ENCODE data around the gene POLDIP3.

Gene POLDIP3

GRCh38 chr22:42630901-42631602 is 16.4 kb upstream of the POLDIP3 start:
- TF ChIP-seq CTCF (IDR thresholded peaks at IDR 0.05; ENCODE audit: low read length, missing control alignments): no peak
- no peak overlapping the region for H3K4me3 ChIP-seq (replicated peaks; ENCODE audit: low read depth, low read length)
- DNase-seq (ENCODE audit: low read depth): no peak

- TF ChIP-seq CTCF (IDR thresholded peaks at IDR 0.05; ENCODE audit: low read length, missing control alignments): no peak
- no peak for DNase-seq (ENCODE audit: low read depth)
- H3K4me3 ChIP-seq (replicated peaks; ENCODE audit: low read depth, low read length): no peak overlapping the region
Observed at GRCh38 chr22:42630211-42630610, 15.5 kb upstream of the POLDIP3 start.

- no peak overlapping the region for H3K4me3 ChIP-seq (replicated peaks; ENCODE audit: low read depth, low read length)
- no peak for DNase-seq (ENCODE audit: low read depth)
- TF ChIP-seq CTCF (IDR thresholded peaks at IDR 0.05; ENCODE audit: low read length, missing control alignments): no peak
Observed at GRCh38 chr22:42627981-42628380, 13.3 kb upstream of the POLDIP3 start.

- DNase-seq (ENCODE audit: low read depth): no peak
- H3K4me3 ChIP-seq (replicated peaks; ENCODE audit: low read depth, low read length): no peak overlapping the region
- TF ChIP-seq CTCF (IDR thresholded peaks at IDR 0.05; ENCODE audit: low read length, missing control alignments): no peak
Observed at GRCh38 chr22:42626951-42627625, 12.4 kb upstream of the POLDIP3 start.

GRCh38 chr22:42626431-42626830 is 11.7 kb upstream of the POLDIP3 start:
- DNase-seq (ENCODE audit: low read depth): no peak
- H3K4me3 ChIP-seq (replicated peaks; ENCODE audit: low read depth, low read length): no peak overlapping the region
- no peak for TF ChIP-seq CTCF (IDR thresholded peaks at IDR 0.05; ENCODE audit: low read length, missing control alignments)

GRCh38 chr22:42625416-42625815 is 10.7 kb upstream of the POLDIP3 start:
- DNase-seq (ENCODE audit: low read depth): no peak
- no peak for TF ChIP-seq CTCF (IDR thresholded peaks at IDR 0.05; ENCODE audit: low read length, missing control alignments)
- H3K4me3 ChIP-seq (replicated peaks; ENCODE audit: low read depth, low read length): no peak overlapping the region

Measured in fibroblast of pulmonary artery (primary cell).